HL-60 (cell line): ENCODE data around the gene C2orf80.
A peak's percentile ranks its signal among the peaks of the same experiment; 100 is the strongest.

Source experiments
- DNase-seq, 2 experiments: peaks; one replicate each; pipeline ENCODE4 v3.0.0-alpha.2; 2010 to 2020; ENCODE audit warnings: low read depth in 1 of 2, low spot score in 1 of 2
- H3K27ac ChIP-seq: fragments of 250-450 bp; sonication (Bioruptor Pico); replicated peaks from 2 replicates; pipeline ENCODE4 v1.5.1; 2020; ENCODE audit warnings: mild to moderate bottlenecking, moderate library complexity
- H3K27me3 ChIP-seq: fragments of 250-450 bp; sonication (Bioruptor Pico); 2 replicates; pipeline ENCODE4 v1.5.1; 2021; ENCODE audit warnings: mild to moderate bottlenecking, moderate library complexity; ENCODE audit not compliant: insufficient read depth, poor library complexity, severe bottlenecking
- H3K4me3 ChIP-seq: replicated peaks from 2 replicates; pipeline ENCODE4 v1.5.1; 2011; ENCODE audit warnings: mild to moderate bottlenecking, control low read depth, low read length; ENCODE audit not compliant: insufficient read depth
- GABPA ChIP-seq: IDR thresholded peaks from 2 replicates; pipeline ENCODE4 v1.6.1; 2012; ENCODE audit warnings: low read depth
- POLR2AphosphoS5 ChIP-seq: IDR thresholded peaks from 2 replicates; pipeline ENCODE4 v1.6.1; 2012; ENCODE audit warnings: low read depth
- SPI1 ChIP-seq: IDR thresholded peaks from 2 replicates; pipeline ENCODE4 v1.6.1; 2012; ENCODE audit warnings: low read depth, mild to moderate bottlenecking, borderline replicate concordance
- TF ChIP-seq, protein P1 (sequence below): IDR thresholded peaks from one replicate; pipeline ENCODE4 v1.5.1; 2011; ENCODE audit warnings: low read length, control low read depth, inconsistent platforms; ENCODE audit not compliant: insufficient read depth
- TF ChIP-seq, protein P2 (sequence below): IDR thresholded peaks from 2 replicates; pipeline ENCODE4 v1.6.1; 2012; ENCODE audit warnings: low read depth; ENCODE audit not compliant: insufficient replicate concordance

C2orf80 gene

DNA sequence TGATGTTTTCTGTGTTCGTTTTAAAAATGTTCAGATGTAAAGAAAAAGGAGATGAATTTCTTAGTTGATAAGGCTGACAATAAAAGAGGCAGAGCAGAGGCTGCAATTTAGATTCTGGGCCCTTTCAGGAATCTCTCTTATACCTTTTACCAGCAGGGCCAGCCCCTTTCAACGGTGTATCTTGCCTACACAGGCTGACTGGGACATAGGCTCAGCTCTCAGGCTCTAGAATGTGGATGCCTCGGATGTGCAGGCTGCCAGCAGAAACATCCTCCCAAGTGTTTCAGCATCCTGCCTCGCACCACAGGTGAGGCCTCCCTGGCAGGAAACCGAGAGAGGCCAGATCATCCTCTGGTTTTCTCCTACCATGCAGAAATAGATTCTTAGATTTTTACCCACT is 3.4 kb downstream of the C2orf80 start:
- Histone ChIP-seq H3K27ac (no peak overlapping the region), H3K4me3 (no peak overlapping the region)
- no peak for DNase-seq

DNA sequence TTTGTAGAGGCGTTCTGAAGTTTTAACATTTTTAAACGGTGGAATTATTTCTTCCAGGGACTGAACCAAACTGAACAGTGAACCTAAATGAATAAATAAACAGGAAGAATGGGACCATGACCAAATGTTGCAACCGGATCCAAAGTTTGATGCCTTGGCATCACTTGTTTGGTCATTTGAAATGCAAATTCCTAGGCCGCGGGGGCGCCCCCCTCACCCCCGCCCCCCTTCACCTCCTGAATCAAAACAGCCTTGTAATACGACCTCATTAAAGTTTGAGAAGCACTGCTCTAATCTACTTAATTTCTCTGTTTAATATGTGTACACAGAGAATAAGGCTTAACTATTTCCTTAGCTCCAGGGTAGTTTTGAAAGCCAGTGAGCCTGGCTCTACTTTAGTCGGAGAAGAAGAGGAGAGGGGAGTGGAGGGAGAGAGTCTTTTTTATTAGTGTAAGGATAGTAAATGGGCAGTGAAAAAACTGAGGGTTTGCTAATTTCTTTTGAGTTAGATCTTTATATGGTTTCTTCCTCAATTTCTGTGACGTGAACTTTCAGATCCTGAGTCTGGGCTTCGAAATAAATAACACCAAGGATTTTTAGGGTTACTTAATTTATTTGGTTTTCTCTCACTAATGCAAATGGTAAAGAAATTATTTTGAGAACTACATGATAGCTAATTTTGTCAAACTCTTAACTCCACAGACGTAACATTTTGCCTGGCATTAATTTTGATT is 5.7 kb downstream of the C2orf80 start:
- no peak for DNase-seq
- H3K4me3 ChIP-seq = no peak overlapping the region
- peaks cover 13% of the 10 kb centered on the region for H3K27me3 ChIP-seq
- H3K27ac ChIP-seq = no peak overlapping the region
- TF ChIP-seq, protein P1, sequence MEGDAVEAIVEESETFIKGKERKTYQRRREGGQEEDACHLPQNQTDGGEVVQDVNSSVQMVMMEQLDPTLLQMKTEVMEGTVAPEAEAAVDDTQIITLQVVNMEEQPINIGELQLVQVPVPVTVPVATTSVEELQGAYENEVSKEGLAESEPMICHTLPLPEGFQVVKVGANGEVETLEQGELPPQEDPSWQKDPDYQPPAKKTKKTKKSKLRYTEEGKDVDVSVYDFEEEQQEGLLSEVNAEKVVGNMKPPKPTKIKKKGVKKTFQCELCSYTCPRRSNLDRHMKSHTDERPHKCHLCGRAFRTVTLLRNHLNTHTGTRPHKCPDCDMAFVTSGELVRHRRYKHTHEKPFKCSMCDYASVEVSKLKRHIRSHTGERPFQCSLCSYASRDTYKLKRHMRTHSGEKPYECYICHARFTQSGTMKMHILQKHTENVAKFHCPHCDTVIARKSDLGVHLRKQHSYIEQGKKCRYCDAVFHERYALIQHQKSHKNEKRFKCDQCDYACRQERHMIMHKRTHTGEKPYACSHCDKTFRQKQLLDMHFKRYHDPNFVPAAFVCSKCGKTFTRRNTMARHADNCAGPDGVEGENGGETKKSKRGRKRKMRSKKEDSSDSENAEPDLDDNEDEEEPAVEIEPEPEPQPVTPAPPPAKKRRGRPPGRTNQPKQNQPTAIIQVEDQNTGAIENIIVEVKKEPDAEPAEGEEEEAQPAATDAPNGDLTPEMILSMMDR = no peak
- TF ChIP-seq, protein P2, sequence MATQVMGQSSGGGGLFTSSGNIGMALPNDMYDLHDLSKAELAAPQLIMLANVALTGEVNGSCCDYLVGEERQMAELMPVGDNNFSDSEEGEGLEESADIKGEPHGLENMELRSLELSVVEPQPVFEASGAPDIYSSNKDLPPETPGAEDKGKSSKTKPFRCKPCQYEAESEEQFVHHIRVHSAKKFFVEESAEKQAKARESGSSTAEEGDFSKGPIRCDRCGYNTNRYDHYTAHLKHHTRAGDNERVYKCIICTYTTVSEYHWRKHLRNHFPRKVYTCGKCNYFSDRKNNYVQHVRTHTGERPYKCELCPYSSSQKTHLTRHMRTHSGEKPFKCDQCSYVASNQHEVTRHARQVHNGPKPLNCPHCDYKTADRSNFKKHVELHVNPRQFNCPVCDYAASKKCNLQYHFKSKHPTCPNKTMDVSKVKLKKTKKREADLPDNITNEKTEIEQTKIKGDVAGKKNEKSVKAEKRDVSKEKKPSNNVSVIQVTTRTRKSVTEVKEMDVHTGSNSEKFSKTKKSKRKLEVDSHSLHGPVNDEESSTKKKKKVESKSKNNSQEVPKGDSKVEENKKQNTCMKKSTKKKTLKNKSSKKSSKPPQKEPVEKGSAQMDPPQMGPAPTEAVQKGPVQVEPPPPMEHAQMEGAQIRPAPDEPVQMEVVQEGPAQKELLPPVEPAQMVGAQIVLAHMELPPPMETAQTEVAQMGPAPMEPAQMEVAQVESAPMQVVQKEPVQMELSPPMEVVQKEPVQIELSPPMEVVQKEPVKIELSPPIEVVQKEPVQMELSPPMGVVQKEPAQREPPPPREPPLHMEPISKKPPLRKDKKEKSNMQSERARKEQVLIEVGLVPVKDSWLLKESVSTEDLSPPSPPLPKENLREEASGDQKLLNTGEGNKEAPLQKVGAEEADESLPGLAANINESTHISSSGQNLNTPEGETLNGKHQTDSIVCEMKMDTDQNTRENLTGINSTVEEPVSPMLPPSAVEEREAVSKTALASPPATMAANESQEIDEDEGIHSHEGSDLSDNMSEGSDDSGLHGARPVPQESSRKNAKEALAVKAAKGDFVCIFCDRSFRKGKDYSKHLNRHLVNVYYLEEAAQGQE = no peak
- TF ChIP-seq SPI1 (no peak), GABPA (no peak), POLR2AphosphoS5 (no peak)

More for the DNA sequence above, 3.4 kb downstream of the C2orf80 start:
- H3K27me3 ChIP-seq = peaks cover 13% of the 10 kb centered on the region
- TF ChIP-seq GABPA = no peak
- no peak for TF ChIP-seq POLR2AphosphoS5
- TF ChIP-seq SPI1 = no peak
- TF ChIP-seq, protein P2 = no peak
- TF ChIP-seq, protein P1 = no peak

DNA sequence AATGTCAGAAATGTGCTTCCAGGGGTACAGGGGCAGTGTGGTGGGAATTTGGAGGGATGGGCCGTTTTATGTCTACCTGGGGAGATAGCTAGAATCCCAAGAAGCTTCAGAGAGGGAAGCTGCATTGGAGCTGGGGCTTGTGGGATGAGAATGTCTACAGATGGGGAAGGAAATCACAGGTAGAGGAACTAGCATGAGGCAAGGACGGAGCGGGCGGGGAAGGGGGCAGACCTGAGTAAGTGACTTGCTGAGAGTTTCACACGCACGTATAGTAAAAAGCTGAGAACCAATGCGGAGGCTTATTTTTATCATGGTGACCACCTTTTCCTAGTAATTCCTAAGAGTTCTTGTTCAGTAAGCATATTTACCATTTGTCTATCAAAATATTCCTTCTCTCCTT is 6.3 kb downstream of the C2orf80 start:
- peak in 1 of 2 experiments; percentile 15 for DNase-seq
- no peak for TF ChIP-seq GABPA
- TF ChIP-seq, protein P2 = no peak
- TF ChIP-seq POLR2AphosphoS5 = no peak
- no peak for TF ChIP-seq SPI1
- TF ChIP-seq, protein P1 = no peak
- H3K27me3 ChIP-seq = peaks cover 13% of the 10 kb centered on the region
- H3K4me3 ChIP-seq = no peak overlapping the region
- no peak overlapping the region for H3K27ac ChIP-seq
